Cardiac muscle cell (in vitro differentiated cells and primary cell): ENCODE data around the gene CCDC88C. TPM values are rescaled to one million over a fixed set of nuclear protein-coding genes. Genes with fewer than 3 reads are reported as not detected.

Experiments
- DNase-seq, 2 donors: peaks; one replicate each; pipeline versions ENCODE4 v3.0.0 to v3.0.0-alpha.2; 2010 to 2017; ENCODE audit warnings: low read depth in 1 of 2, low spot score in 1 of 2
- H3K27ac ChIP-seq: fragments of 200-600 bp; sonication (generic); 2 replicates; pipeline ENCODE4 v1.5.1; 2016
- H3K27me3 ChIP-seq: fragments of 200-600 bp; sonication (generic); 2 replicates; pipeline ENCODE4 v1.6.0; 2016; ENCODE audit warnings: control low read depth
- H3K36me3 ChIP-seq: fragments of 200-600 bp; sonication (generic); 2 replicates; pipeline ENCODE4 v1.5.1; 2016; ENCODE audit warnings: control low read depth
- H3K4me1 ChIP-seq: fragments of 200-600 bp; sonication (generic); 2 replicates; pipeline ENCODE4 v1.8.1; 2017; ENCODE audit warnings: low read depth, mild to moderate bottlenecking, mixed run types
- H3K4me3 ChIP-seq: fragments of 200-600 bp; sonication (generic); 2 replicates; pipeline ENCODE4 v1.5.1; 2016; ENCODE audit warnings: mild to moderate bottlenecking
- H3K9me3 ChIP-seq: fragments of 200-600 bp; sonication (generic); 2 replicates; pipeline ENCODE4 v1.5.1; 2017; ENCODE audit warnings: low read depth, mild to moderate bottlenecking, control low read depth
- polyA plus RNA-seq: library from polyadenylated mRNA; unstranded; fragments of >200 nt; fragmentation: Nextera tagmentation; extraction: Ambion mirVana; gene quantifications from 2 replicates; pipeline ENCODE4 v1.2.1, GENCODE V29; 2016
- total RNA-seq: library from RNA; depleted of rRNA; stranded (reverse); fragments of >200 nt; gene quantifications from 2 replicates; pipeline ENCODE4 v1.2.3, GENCODE V29; 2016
- TF ChIP-seq, protein P1 (sequence below): IDR thresholded peaks from 2 replicates; pipeline ENCODE4 v1.5.1; 2012; ENCODE audit warnings: low read depth, mild to moderate bottlenecking, low read length

Gene CCDC88C
- total and polyA plus RNA-seq, 2 experiments from 2014 or later, result 0.49 to 1.2 TPM

DNA sequence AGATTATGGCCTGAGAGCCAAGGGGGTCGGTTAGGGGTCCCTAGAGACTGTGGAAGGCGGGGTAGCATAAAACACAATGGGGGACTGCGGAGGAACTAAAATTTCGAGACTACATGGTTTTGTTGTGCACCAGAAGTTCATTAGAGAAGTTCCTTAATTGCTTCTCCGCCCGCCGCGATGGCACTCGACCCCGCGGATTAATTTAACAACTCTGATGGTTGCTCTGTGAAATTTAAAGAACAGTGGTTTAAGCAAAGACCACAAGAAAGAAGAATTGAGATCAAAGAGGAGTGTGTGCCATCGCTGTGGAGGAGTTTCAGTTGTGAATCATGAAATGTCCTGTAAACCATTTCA, 1.4 kb upstream of the CCDC88C start:
- Histone ChIP-seq H3K9me3 (no peaks in the 10 kb centered on the region), H3K27me3 (peaks cover 72% of the 10 kb centered on the region), H3K4me1 (no peaks in the 10 kb centered on the region), H3K36me3 (no peaks in the 10 kb centered on the region), H3K27ac (no peak overlapping the region), H3K4me3 (no peak overlapping the region)
- TF ChIP-seq, protein P1, sequence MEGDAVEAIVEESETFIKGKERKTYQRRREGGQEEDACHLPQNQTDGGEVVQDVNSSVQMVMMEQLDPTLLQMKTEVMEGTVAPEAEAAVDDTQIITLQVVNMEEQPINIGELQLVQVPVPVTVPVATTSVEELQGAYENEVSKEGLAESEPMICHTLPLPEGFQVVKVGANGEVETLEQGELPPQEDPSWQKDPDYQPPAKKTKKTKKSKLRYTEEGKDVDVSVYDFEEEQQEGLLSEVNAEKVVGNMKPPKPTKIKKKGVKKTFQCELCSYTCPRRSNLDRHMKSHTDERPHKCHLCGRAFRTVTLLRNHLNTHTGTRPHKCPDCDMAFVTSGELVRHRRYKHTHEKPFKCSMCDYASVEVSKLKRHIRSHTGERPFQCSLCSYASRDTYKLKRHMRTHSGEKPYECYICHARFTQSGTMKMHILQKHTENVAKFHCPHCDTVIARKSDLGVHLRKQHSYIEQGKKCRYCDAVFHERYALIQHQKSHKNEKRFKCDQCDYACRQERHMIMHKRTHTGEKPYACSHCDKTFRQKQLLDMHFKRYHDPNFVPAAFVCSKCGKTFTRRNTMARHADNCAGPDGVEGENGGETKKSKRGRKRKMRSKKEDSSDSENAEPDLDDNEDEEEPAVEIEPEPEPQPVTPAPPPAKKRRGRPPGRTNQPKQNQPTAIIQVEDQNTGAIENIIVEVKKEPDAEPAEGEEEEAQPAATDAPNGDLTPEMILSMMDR, result no peak
- no peak for DNase-seq

DNA sequence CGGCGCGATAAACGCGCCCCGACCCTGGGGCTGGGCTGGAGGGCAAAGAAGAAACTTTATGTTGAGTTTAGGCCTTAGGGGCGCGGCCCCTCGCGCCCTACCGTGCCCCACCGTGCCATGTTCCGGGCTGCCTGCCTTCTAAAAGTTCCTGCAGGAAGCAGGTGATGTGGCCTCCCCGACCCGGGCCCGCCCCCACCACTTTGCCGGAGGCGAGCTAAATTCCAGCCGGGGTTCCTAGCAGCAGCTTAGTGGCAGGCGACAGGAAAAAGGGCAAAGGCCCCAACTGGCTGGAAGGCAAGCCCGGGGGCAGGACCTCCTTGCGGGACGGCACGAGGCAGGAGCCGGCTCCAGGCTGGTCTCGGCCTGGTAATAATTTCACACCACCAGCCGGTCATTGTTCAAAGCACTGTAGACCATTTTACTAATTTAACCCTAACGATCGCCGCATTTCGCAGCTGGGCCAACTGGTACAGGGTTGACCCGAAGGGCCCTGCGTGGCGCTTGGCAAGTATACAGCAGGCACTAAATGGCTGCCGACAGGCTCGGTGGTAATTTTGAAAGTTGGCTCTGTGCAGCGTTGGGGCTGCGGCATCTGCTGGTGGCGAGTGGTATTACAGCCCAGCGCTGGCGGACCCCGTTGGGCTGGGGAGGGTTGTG, 895 bp upstream of the CCDC88C start:
- Histone ChIP-seq H3K27me3 (peaks cover 75% of the 10 kb centered on the region), H3K27ac (no peak overlapping the region), H3K36me3 (no peaks in the 10 kb centered on the region), H3K4me1 (no peaks in the 10 kb centered on the region), H3K9me3 (no peaks in the 10 kb centered on the region), H3K4me3 (peak overlapping the region; percentile 11)
- peak; percentile 53 to 55 for DNase-seq
- TF ChIP-seq, protein P1, result peak; percentile 96

DNA sequence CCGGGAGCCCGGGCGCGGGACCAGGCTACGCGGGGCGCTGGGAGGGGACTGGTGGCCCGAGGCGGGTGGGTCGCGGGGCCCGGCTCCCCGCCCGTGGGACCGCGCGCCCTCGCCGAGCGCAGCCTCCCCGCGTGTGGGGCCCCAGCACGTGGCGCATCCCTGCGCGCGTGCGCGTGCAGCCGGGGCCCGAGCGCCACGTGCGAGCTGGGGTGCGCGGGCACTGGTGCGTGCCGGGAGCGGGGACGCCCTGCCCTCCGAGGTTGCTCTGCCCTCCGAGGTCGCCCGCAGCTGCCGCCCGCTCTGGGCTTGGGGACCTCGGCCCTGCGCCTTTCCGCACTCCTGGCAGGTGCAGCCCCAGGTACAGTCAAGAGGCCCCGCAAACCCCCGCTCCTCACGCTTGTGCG, 365 bp upstream of the CCDC88C start:
- Histone ChIP-seq H3K9me3 (no peaks in the 10 kb centered on the region), H3K27me3 (peaks cover 80% of the 10 kb centered on the region)

DNA sequence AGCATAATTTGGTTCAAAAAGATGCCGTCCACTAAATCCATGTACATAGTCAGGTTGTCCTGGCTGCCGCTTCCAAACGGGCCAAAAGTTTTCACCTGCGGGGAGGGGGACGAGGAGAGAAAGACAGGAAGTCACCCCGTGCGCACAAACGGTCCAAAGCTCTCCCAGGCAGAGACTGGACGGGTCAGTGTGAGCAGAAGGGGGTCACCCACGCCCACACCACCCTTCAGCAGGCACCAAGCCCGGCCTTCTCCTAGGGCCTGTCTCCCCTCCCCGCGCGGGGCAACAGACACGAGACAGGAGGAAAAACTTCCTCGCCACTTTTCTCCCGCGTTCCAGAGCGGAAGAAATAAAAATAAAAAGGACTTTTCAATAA, 888 bp downstream of the CCDC88C start:
- TF ChIP-seq, protein P1, result no peak
- peak overlapping the region; percentile 40 for H3K4me3 ChIP-seq
- no peak overlapping the region for H3K27ac ChIP-seq
- DNase-seq, result no peak
- no peaks in the 10 kb centered on the region for H3K4me1 ChIP-seq
- H3K27me3 ChIP-seq, result peaks cover 80% of the 10 kb centered on the region
- no peaks in the 10 kb centered on the region for H3K36me3 ChIP-seq
- no peaks in the 10 kb centered on the region for H3K9me3 ChIP-seq

More for the DNA sequence above, 365 bp upstream of the CCDC88C start:
- H3K27ac ChIP-seq, result no peak overlapping the region
- H3K4me1 ChIP-seq, result no peaks in the 10 kb centered on the region
- TF ChIP-seq, protein P1, result no peak
- DNase-seq, result peak in 1 of 2 donors; percentile 22
- H3K36me3 ChIP-seq, result no peaks in the 10 kb centered on the region
- peak overlapping the region; percentile 11 for H3K4me3 ChIP-seq

DNA sequence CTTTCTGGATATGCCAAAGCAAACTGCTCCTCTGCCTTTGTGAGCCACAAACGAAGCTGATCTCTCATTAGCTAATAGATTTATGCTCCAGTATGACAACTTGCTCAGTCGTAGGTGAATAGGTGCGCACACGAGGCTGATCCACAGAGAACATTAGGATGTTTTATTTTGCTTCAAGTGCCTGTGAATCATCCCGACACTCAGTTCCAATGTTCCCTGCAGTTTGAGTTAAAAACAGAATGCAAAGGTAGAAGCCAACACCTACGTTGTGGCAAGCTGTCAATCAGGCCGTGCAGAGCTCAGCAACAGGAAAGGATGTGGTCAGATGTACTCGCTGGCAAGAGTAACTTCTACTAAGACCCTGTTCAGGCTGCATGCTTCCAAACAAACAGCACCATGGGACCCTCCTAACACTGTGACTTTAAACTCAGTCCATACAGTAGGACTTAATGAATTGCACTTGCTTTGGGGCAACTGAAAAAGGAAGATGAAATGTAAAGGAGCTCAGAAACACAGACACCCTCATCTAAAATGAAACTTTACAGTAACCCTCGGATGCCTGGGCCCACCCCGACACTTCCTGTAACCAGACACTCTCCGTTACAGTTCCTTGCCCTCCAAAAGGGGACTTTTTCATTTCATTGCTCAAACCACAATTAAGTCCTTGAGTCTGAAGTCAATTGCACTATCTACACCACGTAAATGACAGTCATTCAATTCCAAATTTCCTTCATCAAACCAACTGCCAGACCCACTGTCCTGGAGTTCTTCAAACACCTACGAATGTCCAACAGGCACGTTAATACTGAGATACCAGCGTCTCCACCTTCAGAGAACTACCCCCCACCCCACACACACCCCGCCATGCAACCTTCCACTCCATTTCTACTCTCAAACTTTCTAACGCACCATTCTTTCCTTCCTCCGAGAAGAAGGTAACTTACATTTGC, 1.6 kb downstream of the CCDC88C start:
- H3K27me3 ChIP-seq, result peaks cover 81% of the 10 kb centered on the region
- no peaks in the 10 kb centered on the region for H3K9me3 ChIP-seq
- TF ChIP-seq, protein P1, result no peak
- no peak for DNase-seq
- H3K27ac ChIP-seq, result no peak overlapping the region
- H3K4me1 ChIP-seq, result no peaks in the 10 kb centered on the region
- no peaks in the 10 kb centered on the region for H3K36me3 ChIP-seq
- peak overlapping the region; percentile 40 for H3K4me3 ChIP-seq
